Neutrophil (primary cell): ENCODE results near the gene SP5.

Experiments used
- H3K27ac ChIP-seq: fragments of 200-600 bp; sonication (generic); 2 replicates; pipeline ENCODE4 v1.5.1; 2016; ENCODE audit warnings: mild to moderate bottlenecking, moderate library complexity
- H3K27me3 ChIP-seq: fragments of 200-600 bp; sonication (generic); 2 replicates; pipeline ENCODE4 v1.6.0; 2016; ENCODE audit warnings: mild to moderate bottlenecking
- H3K36me3 ChIP-seq: fragments of 200-600 bp; sonication (generic); 2 replicates; pipeline ENCODE4 v1.5.1; 2017
- H3K4me1 ChIP-seq, 2 experiments: fragments of 200-600 bp in 1 of 2; sonication (generic) in 1 of 2; 1 replicate in 1 of 2; 2 replicates in 1 of 2; pipeline versions ENCODE4 v1.5.1 to v1.6.1; 2013 to 2016; ENCODE audit warnings: low read depth in 1 of 2, low read length in 1 of 2, mild to moderate bottlenecking in 1 of 2, moderate library complexity in 1 of 2; ENCODE audit not compliant: control insufficient read depth in 1 of 2, insufficient read depth in 1 of 2
- H3K4me3 ChIP-seq, 2 experiments: fragments of 200-600 bp in 1 of 2; sonication (generic) in 1 of 2; 1 replicate in 1 of 2; 2 replicates in 1 of 2; pipeline ENCODE4 v1.5.1; 2013 to 2016; ENCODE audit warnings: low read depth in 1 of 2, low read length in 1 of 2, mild to moderate bottlenecking in 1 of 2, moderate library complexity in 1 of 2
- H3K9me3 ChIP-seq: fragments of 200-600 bp; sonication (generic); 2 replicates; pipeline ENCODE4 v1.5.1; 2016
- CTCF ChIP-seq: fragments of 200-600 bp; sonication (generic); IDR thresholded peaks from 2 replicates; pipeline ENCODE4 v1.5.1; 2016; ENCODE audit warnings: antibody characterized with exemption

Gene SP5

GRCh38 chr2:170737406-170737805 is 22.3 kb downstream of the SP5 start:
- H3K9me3 ChIP-seq: no peaks in the 10 kb centered on the region
- H3K4me1 ChIP-seq: peaks cover 5 to 7% of the 10 kb centered on the region in 2 experiments
- H3K27ac ChIP-seq: no peak overlapping the region
- no peaks in the 10 kb centered on the region for H3K36me3 ChIP-seq
- TF ChIP-seq CTCF: no peak
- peaks cover 21% of the 10 kb centered on the region for H3K27me3 ChIP-seq
- H3K4me3 ChIP-seq: no peak overlapping the region

- Histone ChIP-seq H3K9me3 (no peaks in the 10 kb centered on the region), H3K27ac (no peak overlapping the region), H3K4me3 (no peak overlapping the region), H3K27me3 (peaks cover 18% of the 10 kb centered on the region), H3K36me3 (no peaks in the 10 kb centered on the region), H3K4me1 (peaks cover 5 to 7% of the 10 kb centered on the region in 2 experiments)
- TF ChIP-seq CTCF: no peak
Measured at GRCh38 chr2:170737821-170738220, 22.7 kb downstream of the SP5 start.

GRCh38 chr2:170739048-170739447 is 23.9 kb downstream of the SP5 start:
- no peaks in the 10 kb centered on the region for H3K36me3 ChIP-seq
- H3K27ac ChIP-seq: no peak overlapping the region
- H3K27me3 ChIP-seq: peaks cover 7% of the 10 kb centered on the region
- H3K4me3 ChIP-seq: no peak overlapping the region
- no peaks in the 10 kb centered on the region for H3K9me3 ChIP-seq
- no peak for TF ChIP-seq CTCF
- peaks cover 7% of the 10 kb centered on the region in 2 experiments for H3K4me1 ChIP-seq

GRCh38 chr2:170739507-170740046 is 24.4 kb downstream of the SP5 start:
- Histone ChIP-seq H3K27me3 (peaks cover 1% of the 10 kb centered on the region), H3K9me3 (no peaks in the 10 kb centered on the region), H3K4me1 (peaks cover 12 to 13% of the 10 kb centered on the region in 2 experiments), H3K4me3 (no peak overlapping the region), H3K27ac (no peak overlapping the region), H3K36me3 (no peaks in the 10 kb centered on the region)
- no peak for TF ChIP-seq CTCF

- Histone ChIP-seq H3K4me1 (peaks cover 23% of the 10 kb centered on the region in 2 experiments), H3K27ac (no peak overlapping the region), H3K9me3 (no peaks in the 10 kb centered on the region), H3K4me3 (no peak overlapping the region), H3K27me3 (no peaks in the 10 kb centered on the region), H3K36me3 (no peaks in the 10 kb centered on the region)
- no peak for TF ChIP-seq CTCF
Measured at GRCh38 chr2:170740660-170741059, 25.5 kb downstream of the SP5 start.

- no peak for TF ChIP-seq CTCF
- H3K27me3 ChIP-seq: no peaks in the 10 kb centered on the region
- no peaks in the 10 kb centered on the region for H3K9me3 ChIP-seq
- H3K4me1 ChIP-seq: peaks cover 18 to 20% of the 10 kb centered on the region in 2 experiments
- H3K4me3 ChIP-seq: no peak overlapping the region
- no peaks in the 10 kb centered on the region for H3K36me3 ChIP-seq
- no peak overlapping the region for H3K27ac ChIP-seq
Measured at GRCh38 chr2:170742000-170742399, 26.9 kb downstream of the SP5 start.
